Motor neuron (in vitro differentiated cells): ENCODE results near the gene ASF1B. TPM values are rescaled to one million over a fixed set of nuclear protein-coding genes. Genes with fewer than 3 reads are reported as not detected.

Source experiments
- ATAC-seq, 8 experiments: fragments of 200-7000 bp; cut with Tn5 transposase; replicated peaks in 6 of 8; 2 replicates each; pipeline ENCODE4 v1.8.0; 2021; ENCODE audit warnings: mild to moderate bottlenecking in 8 of 8, moderate library complexity in 8 of 8
- H3K27ac ChIP-seq, 2 donors: fragments of 250-450 bp; sonication (Bioruptor Pico); 2 replicates each; pipeline ENCODE4 v1.9.0; 2021; ENCODE audit warnings: antibody characterized with exemption in 2 of 2, mild to moderate bottlenecking in 2 of 2, moderate library complexity in 1 of 2
- H3K4me1 ChIP-seq, 2 donors: fragments of 250-450 bp; sonication (Bioruptor Pico); replicated peaks in 1 of 2; 2 replicates each; pipeline ENCODE4 v1.6.1; 2021; ENCODE audit warnings: antibody characterized with exemption in 2 of 2, mild to moderate bottlenecking in 2 of 2, moderate library complexity in 1 of 2
- H3K4me3 ChIP-seq, 5 donors: fragments of 250-450 bp; sonication (Bioruptor Pico); 2 replicates each; pipeline ENCODE4 v1.9.0; 2021; ENCODE audit warnings: antibody characterized with exemption in 5 of 5, mild to moderate bottlenecking in 5 of 5, moderate library complexity in 4 of 5
- WGBS, 10 experiments: fragments of 450-650 bp; shearing (Covaris generic); methylation state at CpG; one replicate each; pipeline ENCODE4 v1.0.0; 2022; 5-methylcytosine and 5-hydroxymethylcytosine counted together
- in situ Hi-C, 9 experiments: fragments of 400-800 bp; cut with MboI; loops; one replicate each; pipeline ENCODE4 v1.15.0; 2021; ENCODE audit warnings: low sequenced_read_pairs in 9 of 9, low pct_unique_long_range_greater_than_20kb in 2 of 9; ENCODE audit not compliant: unreplicated experiment in 9 of 9
- total RNA-seq, 8 experiments: library from RNA; unstranded; fragments of 300-600 nt; gene quantifications; 2 replicates each; pipeline versions ENCODE4 v1.2.3 to v1.2.4, GENCODE V29; 2022

Gene ASF1B
- total RNA-seq, 8 experiments from 2014 or later, result 0.54 to 21.5 (median 1.2) TPM

DNA sequence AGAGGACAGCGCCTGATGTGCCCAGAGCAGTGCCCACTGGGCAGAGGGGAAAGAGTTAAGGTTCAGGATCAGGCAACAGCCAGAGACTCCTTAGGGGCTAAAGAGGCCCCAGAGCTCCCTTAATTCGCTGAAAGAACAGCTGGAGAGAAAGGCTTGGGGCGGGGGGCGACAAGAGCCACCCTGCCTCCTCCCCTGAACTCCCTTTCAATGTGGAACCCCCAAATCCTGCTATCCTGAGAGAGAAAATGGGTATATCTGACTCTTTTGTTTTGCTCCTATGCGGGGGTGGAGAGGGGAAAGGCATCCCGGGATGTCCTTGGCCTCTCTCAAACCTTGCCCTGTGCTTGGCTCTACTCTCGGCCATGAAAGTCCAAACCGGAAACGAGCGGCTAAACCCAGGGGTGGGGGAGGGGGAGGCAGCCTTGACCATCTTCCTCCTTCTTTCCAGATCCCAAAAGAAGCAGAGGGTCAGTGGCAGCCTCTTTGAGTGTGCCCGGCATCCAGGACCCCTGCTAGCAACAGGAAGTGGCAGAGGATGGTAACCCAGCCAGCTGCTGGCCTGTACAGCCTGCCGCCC, 23.5 kb downstream of the ASF1B start:
- Histone ChIP-seq H3K27ac (peak overlapping the region in 1 of 2 donors; percentile 55), H3K4me3 (no peak overlapping the region), H3K4me1 (peaks cover 21 to 23% of the 10 kb centered on the region in 2 donors)
- in situ Hi-C loops, result no loop called here
- ATAC-seq, result no peak
- WGBS, 10 experiments, result 5 to 100% (median 20%) methylated on average over 1 to 4 of the region's 12 CpGs; no CpG with 5 or more reads in 3 of the 10 experiments

- H3K27ac ChIP-seq, result no peak overlapping the region
- ATAC-seq, result no peak
- H3K4me3 ChIP-seq, result no peak overlapping the region
- peaks cover 21 to 23% of the 10 kb centered on the region in 2 donors for H3K4me1 ChIP-seq
- WGBS, 10 experiments, result 40 to 100% (median 95%) methylated on average over 1 to 3 of the region's 12 CpGs; no CpG with 5 or more reads in 7 of the 10 experiments
- in situ Hi-C loops, result no loop called here
Observed at GRCh38 chr19:14112051-14112808, 24.2 kb downstream of the ASF1B start.

- Histone ChIP-seq H3K4me3 (no peak overlapping the region), H3K27ac (no peak overlapping the region), H3K4me1 (peaks cover 20 to 23% of the 10 kb centered on the region in 2 donors)
- ATAC-seq, result no peak
- in situ Hi-C loops, result no loop called here
- WGBS, 10 experiments, result 100% methylated on average over 1 of the region's 1 CpG; no CpG with 5 or more reads in 9 of the 10 experiments
Observed at GRCh38 chr19:14111486-14111885, 24.9 kb downstream of the ASF1B start.

GRCh38 chr19:14110650-14111049, 25.7 kb downstream of the ASF1B start:
- in situ Hi-C loops, result no loop called here
- 40 to 100% (median 100%) methylated on average over 1 of the region's 2 CpGs; no CpG with 5 or more reads in 4 of the 10 experiments for WGBS, 10 experiments
- Histone ChIP-seq H3K4me1 (peaks cover 12 to 17% of the 10 kb centered on the region in 2 donors), H3K27ac (no peak overlapping the region), H3K4me3 (no peak overlapping the region)
- ATAC-seq, result no peak

GRCh38 chr19:14107581-14108461, 28.6 kb downstream of the ASF1B start:
- in situ Hi-C loops, result no loop called here
- Histone ChIP-seq H3K4me3 (no peak overlapping the region), H3K4me1 (peaks cover 5% of the 10 kb centered on the region in 2 donors), H3K27ac (no peak overlapping the region)
- no peak for ATAC-seq
- WGBS, 10 experiments, result 40 to 100% (median 84%) methylated on average over 1 to 6 of the region's 23 CpGs; no CpG with 5 or more reads in 3 of the 10 experiments

DNA sequence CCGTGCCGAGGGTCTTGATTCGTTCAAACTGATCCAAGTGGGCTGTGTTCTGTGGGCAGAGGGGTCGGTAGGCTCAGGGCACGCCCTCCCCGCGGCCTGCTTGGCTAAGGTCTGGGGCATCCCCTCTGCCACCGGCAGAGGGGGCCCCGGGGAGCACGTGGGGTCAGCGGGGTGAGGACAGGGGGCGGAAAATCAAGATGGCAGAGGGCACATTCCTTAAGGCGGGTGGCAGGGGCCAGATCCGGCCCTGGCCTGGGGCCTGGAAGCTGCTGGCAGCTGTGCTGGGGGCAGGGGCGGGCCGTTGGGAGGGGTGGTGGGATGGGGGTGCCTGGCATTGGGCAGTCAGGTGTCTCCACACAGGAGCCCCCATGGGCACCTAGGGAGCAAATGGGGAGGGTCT, 29.5 kb downstream of the ASF1B start:
- WGBS, 10 experiments, result no CpG with 5 or more reads among the region's 16 CpGs
- H3K4me1 ChIP-seq, result no peaks in the 10 kb centered on the region
- H3K27ac ChIP-seq, result no peak overlapping the region
- peak in 1 of 8 experiments; percentile 22 for ATAC-seq
- in situ Hi-C loops, result no loop called here
- H3K4me3 ChIP-seq, result no peak overlapping the region

GRCh38 chr19:14105680-14106079, 30.7 kb downstream of the ASF1B start:
- ATAC-seq, result no peak
- H3K4me3 ChIP-seq, result no peak overlapping the region
- H3K27ac ChIP-seq, result no peak overlapping the region
- in situ Hi-C loops, result no loop called here
- H3K4me1 ChIP-seq, result no peaks in the 10 kb centered on the region
- WGBS, 10 experiments, result 86 to 100% (median 93%) methylated on average over 1 to 5 of the region's 8 CpGs; no CpG with 5 or more reads in 5 of the 10 experiments

- Histone ChIP-seq H3K4me3 (no peak overlapping the region), H3K4me1 (no peaks in the 10 kb centered on the region), H3K27ac (no peak overlapping the region)
- WGBS, 10 experiments, result 86 to 100% methylated on average over 1 of the region's 1 CpG; no CpG with 5 or more reads in 8 of the 10 experiments
- in situ Hi-C loops, result no loop called here
- ATAC-seq, result no peak
Observed at GRCh38 chr19:14103310-14103709, 33.1 kb downstream of the ASF1B start.

DNA sequence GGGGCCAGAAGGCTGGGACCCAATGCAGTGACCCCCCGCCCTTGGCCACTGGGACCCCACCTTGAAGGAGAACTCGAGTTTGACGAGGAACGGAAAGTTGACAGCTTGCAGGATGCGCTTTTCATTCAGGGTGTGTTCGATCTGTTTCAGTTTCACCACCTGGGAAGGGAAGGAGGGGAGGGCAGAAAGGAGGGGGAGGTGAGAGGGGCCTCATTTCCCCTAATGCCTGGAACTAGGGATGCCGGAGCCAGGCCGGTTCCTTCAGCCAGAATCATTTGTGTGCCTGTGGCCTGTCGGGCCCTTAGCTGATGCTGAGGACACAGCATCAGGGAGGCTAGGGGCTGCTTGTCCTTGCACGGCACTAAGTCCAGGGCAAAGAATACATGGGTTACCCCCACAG, 33.6 kb downstream of the ASF1B start:
- ATAC-seq, result no peak
- no peaks in the 10 kb centered on the region for H3K4me1 ChIP-seq
- WGBS, 10 experiments, result 100% methylated on average over 1 to 6 of the region's 10 CpGs; no CpG with 5 or more reads in 7 of the 10 experiments
- in situ Hi-C loops, result no loop called here
- no peak overlapping the region for H3K4me3 ChIP-seq
- no peak overlapping the region for H3K27ac ChIP-seq

- in situ Hi-C loops, result no loop called here
- 71 to 100% (median 87%) methylated on average over 1 to 4 of the region's 11 CpGs; no CpG with 5 or more reads in 5 of the 10 experiments for WGBS, 10 experiments
- ATAC-seq, result no peak
- Histone ChIP-seq H3K4me1 (no peaks in the 10 kb centered on the region), H3K4me3 (no peak overlapping the region), H3K27ac (no peak overlapping the region)
Observed at GRCh38 chr19:14102102-14102696, 34.2 kb downstream of the ASF1B start.

DNA sequence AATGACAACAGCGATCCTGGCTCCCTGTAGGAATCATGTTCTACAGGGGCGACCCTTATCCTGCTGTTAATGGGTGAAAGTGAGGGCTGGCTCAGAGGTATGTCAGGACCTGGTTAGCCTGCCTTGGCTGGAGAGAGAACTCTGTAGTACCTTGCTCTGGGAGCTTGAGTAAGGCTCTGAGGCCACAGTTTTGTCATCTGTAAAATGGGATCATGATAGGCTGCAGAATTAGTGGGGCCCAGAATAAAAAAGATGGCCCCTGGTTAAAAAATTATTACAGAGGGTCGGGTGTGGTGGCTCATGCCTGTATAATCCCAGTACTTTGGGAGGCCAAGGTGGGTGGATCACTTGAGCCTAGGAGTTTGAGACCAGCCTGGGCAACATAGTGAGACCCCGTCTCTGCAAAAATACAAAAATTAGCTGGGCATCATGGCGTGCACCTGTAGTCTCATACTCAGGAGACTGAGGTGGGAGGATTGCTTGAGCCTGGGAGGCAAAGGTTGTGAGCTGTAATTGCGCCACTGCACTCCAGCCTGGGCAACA, 35.3 kb downstream of the ASF1B start:
- in situ Hi-C loops, result no loop called here
- 83 to 100% (median 100%) methylated on average over 1 to 6 of the region's 6 CpGs; no CpG with 5 or more reads in 3 of the 10 experiments for WGBS, 10 experiments
- Histone ChIP-seq H3K27ac (no peak overlapping the region), H3K4me3 (no peak overlapping the region), H3K4me1 (no peaks in the 10 kb centered on the region)
- no peak for ATAC-seq

- no peak overlapping the region for H3K27ac ChIP-seq
- peak in 5 of 8 experiments; percentile 9 to 35 (median 18) for ATAC-seq
- no peak overlapping the region for H3K4me3 ChIP-seq
- no peaks in the 10 kb centered on the region for H3K4me1 ChIP-seq
- in situ Hi-C loops, result no loop called here
- 40 to 100% (median 83%) methylated on average over 1 to 15 of the region's 21 CpGs; no CpG with 5 or more reads in 5 of the 10 experiments for WGBS, 10 experiments
Observed at GRCh38 chr19:14097532-14098151, 38.7 kb downstream of the ASF1B start.
